ENCODE results near the gene IRAK2. TPM values are rescaled to one million over a fixed set of nuclear protein-coding genes. Genes with fewer than 3 reads are reported as not detected.
A peak's percentile ranks its signal among the peaks of the same experiment; 100 is the strongest.
"Not testable (repeated sequence)": the region's sequence is repeated elsewhere in the genome, so short reads cannot be mapped to it uniquely, and the experiment has no call there.

Gene IRAK2
- 3.9 TPM for total RNA-seq
- 3.3 TPM for polyA plus RNA-seq
- long read RNA-seq, donor 1, result 0 reads
- long read RNA-seq, donor 2, partial matches to known transcripts, result 0 of 3 reads
- long read RNA-seq, donor 2, other reads (novel, unspliced or antisense), result 0 of 3 reads
- long read RNA-seq, donor 3, partial matches to known transcripts, result 0 of 1 reads
- long read RNA-seq, donor 3, other reads (novel, unspliced or antisense), result 0 of 1 reads
- long read RNA-seq, donor 4, partial matches to known transcripts, result 0 of 2 reads
- long read RNA-seq, donor 4, other reads (novel, unspliced or antisense), result 0 of 2 reads
- long read RNA-seq, donor 5, partial matches to known transcripts, result 0 of 2 reads
- long read RNA-seq, donor 5, other reads (novel, unspliced or antisense), result 0 of 2 reads
- long read RNA-seq, donor 6, partial matches to known transcripts, result 0 of 1 reads
- long read RNA-seq, donor 6, other reads (novel, unspliced or antisense), result 0 of 1 reads
- long read RNA-seq, donor 7, result 0 reads
- long read RNA-seq, donor 8, result 0 reads
- long read RNA-seq, donor 9, result 0 reads
- long read RNA-seq, donor 10, result 0 reads

GRCh38 chr3:10164546-10165393, at the start of gene IRAK2:
TSS of gene IRAK2 (plus strand) at chr3:10164919. CDS start at chr3:10164955, 36 bp downstream.
- Histone ChIP-seq H3K4me1 (ENCODE audit: control insufficient read depth in 2 of 2, insufficient read depth in 2 of 2, low read length in 2 of 2) (peaks cover 0 to 12% of the 10 kb centered on the region in 2 donors), H3K4me3 (ENCODE audit: low read length in 2 of 2) (peak within 1 kb of the TSS; percentile 64 to 66), H3K9me3 (ENCODE audit: control insufficient read depth in 2 of 2, insufficient read depth in 1 of 2, low read length in 1 of 2) (peaks cover 1 to 12% of the 10 kb centered on the region in 2 donors), H3K36me3 (ENCODE audit: control insufficient read depth in 2 of 2, insufficient read depth in 2 of 2, low read length in 1 of 2) (no peaks in the 10 kb centered on the region), H3K27me3 (ENCODE audit: control insufficient read depth in 2 of 2, insufficient read depth in 1 of 2, low read length in 1 of 2) (peaks cover 0 to 12% of the 10 kb centered on the region in 2 donors), H3K27ac (ENCODE audit: low read depth in 1 of 2, low read length in 1 of 2) (peak within 1 kb of the TSS in 1 of 2 donors; percentile 60)
- 4% methylated on average over 76 of the region's 76 CpGs for WGBS
- DNase-seq (ENCODE audit: low read depth in 6 of 9, low spot score in 9 of 9), result peak in 3 of 9 donors; percentile 25 to 54 (median 42)

- DNase-seq (ENCODE audit: low read depth in 6 of 9, low spot score in 9 of 9), result peak; percentile 91 to 97 (median 95)
- H3K4me3 ChIP-seq (ENCODE audit: low read length in 2 of 2), result peak within 1 kb of the TSS; percentile 65 to 74
- H3K4me1 ChIP-seq (ENCODE audit: control insufficient read depth in 2 of 2, insufficient read depth in 2 of 2, low read length in 2 of 2), result peaks cover 9 to 11% of the 10 kb centered on the region in 2 donors
- under 1% methylated on average over 54 of the region's 54 CpGs for WGBS
- no peaks in the 10 kb centered on the region for H3K27me3 ChIP-seq (ENCODE audit: control insufficient read depth in 2 of 2, insufficient read depth in 1 of 2, low read length in 1 of 2)
- peaks cover 3 to 6% of the 10 kb centered on the region in 2 donors for H3K36me3 ChIP-seq (ENCODE audit: control insufficient read depth in 2 of 2, insufficient read depth in 2 of 2, low read length in 1 of 2)
- H3K27ac ChIP-seq (ENCODE audit: low read depth in 1 of 2, low read length in 1 of 2), result peak within 1 kb of the TSS; percentile 52 to 91
- H3K9me3 ChIP-seq (ENCODE audit: control insufficient read depth in 2 of 2, insufficient read depth in 1 of 2, low read length in 1 of 2), result no peaks in the 10 kb centered on the region
These were observed 49.2 kb upstream of the IRAK2 start, which contains the start of gene BRK1 for GRCh38 chr3:10115326-10116137. TSS of gene BRK1 (plus strand) at chr3:10115675. CDS start at chr3:10115702, 27 bp downstream.

- WGBS, result under 1% methylated on average over 10 of the region's 10 CpGs
These were observed 48.6 kb upstream of the IRAK2 start for GRCh38 chr3:10116138-10116460.

GRCh38 chr3:10116928-10117327, 47.8 kb upstream of the IRAK2 start:
- no peak for DNase-seq (ENCODE audit: low read depth in 6 of 9, low spot score in 9 of 9)
- H3K36me3 ChIP-seq (ENCODE audit: control insufficient read depth in 2 of 2, insufficient read depth in 2 of 2, low read length in 1 of 2), result peaks cover 6 to 15% of the 10 kb centered on the region in 2 donors
- peaks cover 9 to 11% of the 10 kb centered on the region in 2 donors for H3K4me1 ChIP-seq (ENCODE audit: control insufficient read depth in 2 of 2, insufficient read depth in 2 of 2, low read length in 2 of 2)
- H3K9me3 ChIP-seq (ENCODE audit: control insufficient read depth in 2 of 2, insufficient read depth in 1 of 2, low read length in 1 of 2), result no peaks in the 10 kb centered on the region
- no peak overlapping the region for H3K27ac ChIP-seq (ENCODE audit: low read depth in 1 of 2, low read length in 1 of 2)
- 97% methylated on average over 4 of the region's 4 CpGs for WGBS
- H3K27me3 ChIP-seq (ENCODE audit: control insufficient read depth in 2 of 2, insufficient read depth in 1 of 2, low read length in 1 of 2), result no peaks in the 10 kb centered on the region
- no peak overlapping the region for H3K4me3 ChIP-seq (ENCODE audit: low read length in 2 of 2)

More at GRCh38 chr3:10116138-10116460, 48.6 kb upstream of the IRAK2 start:
- Histone ChIP-seq H3K27ac (ENCODE audit: low read depth in 1 of 2, low read length in 1 of 2) (no peak overlapping the region), H3K36me3 (ENCODE audit: control insufficient read depth in 2 of 2, insufficient read depth in 2 of 2, low read length in 1 of 2) (peaks cover 6 to 11% of the 10 kb centered on the region in 2 donors), H3K27me3 (ENCODE audit: control insufficient read depth in 2 of 2, insufficient read depth in 1 of 2, low read length in 1 of 2) (no peaks in the 10 kb centered on the region), H3K4me3 (ENCODE audit: low read length in 2 of 2) (peak overlapping the region; percentile 65 to 74), H3K9me3 (ENCODE audit: control insufficient read depth in 2 of 2, insufficient read depth in 1 of 2, low read length in 1 of 2) (no peaks in the 10 kb centered on the region), H3K4me1 (ENCODE audit: control insufficient read depth in 2 of 2, insufficient read depth in 2 of 2, low read length in 2 of 2) (peaks cover 9 to 11% of the 10 kb centered on the region in 2 donors)
- DNase-seq (ENCODE audit: low read depth in 6 of 9, low spot score in 9 of 9), result peak in 1 of 9 donors; percentile 9

- DNase-seq (ENCODE audit: low read depth in 6 of 9, low spot score in 9 of 9), result no peak
- Histone ChIP-seq H3K4me1 (ENCODE audit: control insufficient read depth in 2 of 2, insufficient read depth in 2 of 2, low read length in 2 of 2) (peaks cover 9 to 11% of the 10 kb centered on the region in 2 donors), H3K9me3 (ENCODE audit: control insufficient read depth in 2 of 2, insufficient read depth in 1 of 2, low read length in 1 of 2) (no peaks in the 10 kb centered on the region), H3K36me3 (ENCODE audit: control insufficient read depth in 2 of 2, insufficient read depth in 2 of 2, low read length in 1 of 2) (peaks cover 13 to 21% of the 10 kb centered on the region in 2 donors), H3K27ac (ENCODE audit: low read depth in 1 of 2, low read length in 1 of 2) (no peak overlapping the region), H3K4me3 (ENCODE audit: low read length in 2 of 2) (no peak overlapping the region), H3K27me3 (ENCODE audit: control insufficient read depth in 2 of 2, insufficient read depth in 1 of 2, low read length in 1 of 2) (no peaks in the 10 kb centered on the region)
- 96% methylated on average over 4 of the region's 4 CpGs for WGBS
These were observed 45.3 kb upstream of the IRAK2 start for GRCh38 chr3:10119376-10119775.

- peaks cover 9 to 10% of the 10 kb centered on the region in 2 donors for H3K4me1 ChIP-seq (ENCODE audit: control insufficient read depth in 2 of 2, insufficient read depth in 2 of 2, low read length in 2 of 2)
- H3K36me3 ChIP-seq (ENCODE audit: control insufficient read depth in 2 of 2, insufficient read depth in 2 of 2, low read length in 1 of 2), result peaks cover 28 to 36% of the 10 kb centered on the region in 2 donors
- H3K4me3 ChIP-seq (ENCODE audit: low read length in 2 of 2), result no peak overlapping the region
- no peaks in the 10 kb centered on the region for H3K27me3 ChIP-seq (ENCODE audit: control insufficient read depth in 2 of 2, insufficient read depth in 1 of 2, low read length in 1 of 2)
- no peak overlapping the region for H3K27ac ChIP-seq (ENCODE audit: low read depth in 1 of 2, low read length in 1 of 2)
- H3K9me3 ChIP-seq (ENCODE audit: control insufficient read depth in 2 of 2, insufficient read depth in 1 of 2, low read length in 1 of 2), result no peaks in the 10 kb centered on the region
- WGBS, result 96% methylated on average over 2 of the region's 2 CpGs
- no peak for DNase-seq (ENCODE audit: low read depth in 6 of 9, low spot score in 9 of 9)
These were observed 43.7 kb upstream of the IRAK2 start for GRCh38 chr3:10121064-10121463.

GRCh38 chr3:10122724-10123123, 42.0 kb upstream of the IRAK2 start:
- no peak overlapping the region for H3K4me3 ChIP-seq (ENCODE audit: low read length in 2 of 2)
- no peaks in the 10 kb centered on the region for H3K4me1 ChIP-seq (ENCODE audit: control insufficient read depth in 2 of 2, insufficient read depth in 2 of 2, low read length in 2 of 2)
- H3K27ac ChIP-seq (ENCODE audit: low read depth in 1 of 2, low read length in 1 of 2), result no peak overlapping the region
- H3K9me3 ChIP-seq (ENCODE audit: control insufficient read depth in 2 of 2, insufficient read depth in 1 of 2, low read length in 1 of 2), result no peaks in the 10 kb centered on the region
- WGBS, result 98% methylated on average over 4 of the region's 4 CpGs
- H3K27me3 ChIP-seq (ENCODE audit: control insufficient read depth in 2 of 2, insufficient read depth in 1 of 2, low read length in 1 of 2), result no peaks in the 10 kb centered on the region
- no peak for DNase-seq (ENCODE audit: low read depth in 6 of 9, low spot score in 9 of 9)
- H3K36me3 ChIP-seq (ENCODE audit: control insufficient read depth in 2 of 2, insufficient read depth in 2 of 2, low read length in 1 of 2), result peaks cover 41 to 51% of the 10 kb centered on the region in 2 donors

GRCh38 chr3:10135872-10136271, 28.8 kb upstream of the IRAK2 start:
- 95% methylated on average over 9 of the region's 9 CpGs for WGBS
- H3K4me3 ChIP-seq (ENCODE audit: low read length in 2 of 2), result not testable (repeated sequence)

More at GRCh38 chr3:10135872-10136271, 28.8 kb upstream of the IRAK2 start:
- H3K9me3 ChIP-seq (ENCODE audit: control insufficient read depth in 2 of 2, insufficient read depth in 1 of 2, low read length in 1 of 2); H3K36me3 ChIP-seq (ENCODE audit: control insufficient read depth in 2 of 2, insufficient read depth in 2 of 2, low read length in 1 of 2); H3K27me3 ChIP-seq (ENCODE audit: control insufficient read depth in 2 of 2, insufficient read depth in 1 of 2, low read length in 1 of 2); H3K27ac ChIP-seq (ENCODE audit: low read depth in 1 of 2, low read length in 1 of 2); DNase-seq (ENCODE audit: low read depth in 6 of 9, low spot score in 9 of 9); H3K4me1 ChIP-seq (ENCODE audit: control insufficient read depth in 2 of 2, insufficient read depth in 2 of 2, low read length in 2 of 2): not testable (repeated sequence)
